Subcutaneous adipose tissue (tissue), 4 donors: Measurements from ENCODE around the gene KRT40. TPM values are rescaled to one million over a fixed set of nuclear protein-coding genes. Genes with fewer than 3 reads are reported as not detected.

ENCODE experiments used
- total RNA-seq, 4 donors: library from RNA; depleted of rRNA; stranded (reverse); fragments of >200 nt; gene quantifications; one replicate each; pipeline ENCODE4 v1.1.0, GENCODE V29; 2016
- TF ChIP-seq, protein P1 (sequence below): fragments of 450-650 bp; IDR thresholded peaks from one replicate; pipeline ENCODE4 v1.5.1; 2016; ENCODE audit warnings: low read depth, mild to moderate bottlenecking, control low read depth, antibody characterized with exemption, moderate library complexity

KRT40 gene
- total RNA-seq, 4 donors from 2014 or later = not detected

DNA sequence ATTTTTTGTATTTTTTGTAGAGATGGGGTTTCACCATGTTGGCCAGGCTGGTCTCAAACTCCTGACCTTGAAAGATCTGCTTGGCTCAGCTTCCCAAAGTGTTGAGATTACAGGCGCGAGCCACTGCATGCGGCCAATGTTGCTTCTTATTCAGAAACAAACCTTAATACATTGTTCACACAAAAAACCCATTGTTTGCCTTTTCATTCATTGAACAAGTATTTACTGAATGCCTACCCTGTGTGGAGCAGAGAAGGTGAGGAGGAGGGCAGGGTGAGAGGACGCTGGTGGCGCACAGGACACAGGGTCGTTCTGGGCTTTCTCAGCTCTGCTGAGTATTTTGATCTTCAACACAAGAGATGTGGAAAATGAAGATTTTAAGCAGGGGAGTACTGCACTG is 38.7 kb downstream of the KRT40 start:
- TF ChIP-seq, protein P1, sequence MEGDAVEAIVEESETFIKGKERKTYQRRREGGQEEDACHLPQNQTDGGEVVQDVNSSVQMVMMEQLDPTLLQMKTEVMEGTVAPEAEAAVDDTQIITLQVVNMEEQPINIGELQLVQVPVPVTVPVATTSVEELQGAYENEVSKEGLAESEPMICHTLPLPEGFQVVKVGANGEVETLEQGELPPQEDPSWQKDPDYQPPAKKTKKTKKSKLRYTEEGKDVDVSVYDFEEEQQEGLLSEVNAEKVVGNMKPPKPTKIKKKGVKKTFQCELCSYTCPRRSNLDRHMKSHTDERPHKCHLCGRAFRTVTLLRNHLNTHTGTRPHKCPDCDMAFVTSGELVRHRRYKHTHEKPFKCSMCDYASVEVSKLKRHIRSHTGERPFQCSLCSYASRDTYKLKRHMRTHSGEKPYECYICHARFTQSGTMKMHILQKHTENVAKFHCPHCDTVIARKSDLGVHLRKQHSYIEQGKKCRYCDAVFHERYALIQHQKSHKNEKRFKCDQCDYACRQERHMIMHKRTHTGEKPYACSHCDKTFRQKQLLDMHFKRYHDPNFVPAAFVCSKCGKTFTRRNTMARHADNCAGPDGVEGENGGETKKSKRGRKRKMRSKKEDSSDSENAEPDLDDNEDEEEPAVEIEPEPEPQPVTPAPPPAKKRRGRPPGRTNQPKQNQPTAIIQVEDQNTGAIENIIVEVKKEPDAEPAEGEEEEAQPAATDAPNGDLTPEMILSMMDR = no peak

DNA sequence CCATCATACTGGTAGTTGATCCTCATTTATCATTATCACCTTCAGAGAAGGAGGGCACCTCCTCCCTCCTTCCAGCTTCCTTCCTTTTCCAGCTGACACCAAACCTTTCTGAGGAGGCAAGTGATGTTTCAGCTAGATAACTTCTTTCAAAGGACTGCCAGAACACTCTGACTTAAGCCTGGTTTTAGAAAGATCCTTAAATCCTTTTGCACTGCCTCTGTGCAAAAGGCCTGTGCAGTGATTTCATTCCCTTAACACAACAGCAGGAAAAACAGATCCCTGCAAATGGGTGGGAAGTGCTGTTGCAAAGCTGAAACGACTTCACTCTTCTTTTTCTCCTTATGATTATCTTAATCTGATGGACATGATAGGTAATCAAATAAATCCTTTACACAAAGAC is 39.6 kb downstream of the KRT40 start:
- TF ChIP-seq, protein P1 = no peak

DNA sequence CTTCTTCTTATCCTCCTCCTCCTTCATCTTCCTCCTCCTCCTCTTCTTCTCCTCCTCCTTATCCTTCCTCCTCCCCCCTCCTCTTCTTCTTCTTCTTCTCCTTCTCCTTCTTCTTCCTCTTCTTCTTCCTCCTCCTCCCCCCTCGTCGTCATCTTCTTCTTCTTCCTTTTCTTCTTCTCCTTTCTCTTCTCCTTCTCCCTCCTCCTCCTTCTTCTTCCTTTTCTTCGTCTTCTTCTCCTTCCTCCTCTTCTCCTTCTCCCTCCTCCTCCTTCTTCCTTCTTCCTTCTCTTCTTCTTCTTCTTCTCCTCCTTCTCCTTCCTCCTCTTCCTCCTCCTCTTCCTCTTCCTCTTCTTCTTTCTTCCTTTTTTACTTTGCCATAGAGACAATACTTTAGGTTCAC is 41.6 kb downstream of the KRT40 start:
- TF ChIP-seq, protein P1 = no peak

DNA sequence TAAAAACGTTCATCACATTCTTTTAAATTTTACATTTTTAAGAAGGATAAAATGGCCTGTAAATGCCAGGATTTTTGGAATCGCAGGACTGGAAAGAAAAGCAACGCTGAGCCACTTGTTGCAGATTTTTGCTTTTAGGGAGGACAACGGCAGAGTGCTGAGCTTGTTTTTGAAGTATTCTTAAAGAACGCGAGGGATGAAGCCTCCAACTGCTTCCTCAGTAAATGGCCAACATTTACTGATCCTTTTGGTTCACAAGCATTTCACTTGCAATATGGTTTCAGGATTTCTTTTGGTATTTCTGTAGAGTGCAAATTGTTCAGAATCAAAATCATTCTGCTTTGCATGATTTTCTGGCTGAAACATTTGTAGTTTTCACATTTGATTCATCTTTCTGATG is 43.9 kb downstream of the KRT40 start:
- TF ChIP-seq, protein P1 = no peak

DNA sequence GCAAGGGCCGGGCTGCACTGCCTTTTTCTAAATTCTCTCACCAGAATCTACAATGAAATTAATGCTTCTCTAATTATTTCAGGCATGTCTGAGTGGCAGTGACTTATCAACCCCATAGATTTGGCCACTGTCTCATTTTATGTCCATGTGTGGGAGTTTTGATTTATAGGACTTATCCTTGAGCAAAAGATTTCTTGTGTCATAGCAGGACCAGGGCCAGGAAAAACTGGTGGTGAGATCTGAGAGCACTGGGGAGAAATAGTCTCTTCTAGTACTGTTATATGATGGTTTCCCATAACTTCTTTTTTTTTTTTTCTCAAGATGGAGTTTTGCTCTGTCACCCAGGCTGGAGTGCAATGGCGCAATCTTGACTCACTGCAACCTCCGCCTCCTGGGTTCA is 45.1 kb downstream of the KRT40 start:
- TF ChIP-seq, protein P1 = no peak

DNA sequence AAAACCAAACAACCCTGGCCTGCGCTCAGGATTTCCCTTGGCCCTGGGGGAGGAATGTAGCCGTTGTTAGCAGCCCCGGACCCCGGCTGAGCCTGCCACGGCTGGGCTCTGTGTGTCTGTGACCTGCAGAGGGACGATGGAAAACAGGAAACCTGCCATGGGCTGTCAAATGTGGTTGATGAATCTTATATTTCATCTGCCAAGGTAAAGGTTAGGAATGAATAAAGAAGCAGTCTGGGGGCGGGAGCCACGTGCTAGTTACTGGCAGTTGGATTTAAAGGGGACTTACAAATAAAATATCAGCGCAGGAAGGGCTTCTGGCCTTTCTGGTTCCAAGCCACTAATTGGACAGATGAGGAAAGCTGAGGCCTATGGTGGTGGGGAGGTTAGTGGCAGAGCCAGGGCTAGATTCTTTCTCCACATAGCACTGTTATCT is 46.7 kb downstream of the KRT40 start, which contains the start of gene KRT23:
Gene KRT23 (minus strand): TSS at position 263 of the 436 bp plus-strand sequence. CDS start 1,043 bp downstream, outside the sequence.
- TF ChIP-seq, protein P1 = no peak

DNA sequence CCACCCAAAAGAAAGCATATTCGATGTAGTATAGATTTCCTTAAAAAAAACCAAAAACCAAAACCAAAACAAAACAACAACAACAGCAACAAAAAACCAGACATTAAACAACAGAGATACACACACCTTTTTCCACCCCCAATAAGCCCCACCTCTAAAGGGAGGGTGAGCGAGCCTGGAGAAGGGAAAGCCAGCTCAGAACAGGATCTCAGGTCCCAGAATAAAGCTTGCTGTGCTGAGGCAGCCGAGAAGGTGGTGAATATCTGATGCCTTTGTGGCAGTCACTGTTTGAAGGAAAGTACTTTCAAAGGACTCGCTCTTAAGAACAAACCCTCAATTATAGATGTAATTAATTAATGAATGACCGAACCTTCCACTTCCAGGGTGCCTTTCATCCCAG is 47.1 kb downstream of the KRT40 start:
- TF ChIP-seq, protein P1 = no peak
